Mesenchymal stem cell (in vitro differentiated cells and primary cell): ENCODE measurements around the gene MARS1.

ENCODE experiments used
- DNase-seq: peaks from one replicate; pipeline ENCODE4 v3.0.0-alpha.2; 2013
- H2AFZ ChIP-seq: one replicate; pipeline ENCODE4 v1.6.1; 2013; ENCODE audit warnings: low read depth, mild to moderate bottlenecking, control low read depth, inconsistent platforms, low read length, moderate library complexity
- H2AK5ac ChIP-seq: 2 replicates; pipeline ENCODE4 v1.6.1; 2013; ENCODE audit warnings: low read length, moderate library complexity, mild to moderate bottlenecking, inconsistent platforms; ENCODE audit not compliant: severe bottlenecking
- H2BK120ac ChIP-seq: one replicate; pipeline ENCODE4 v1.6.1; 2013; ENCODE audit warnings: low read depth, mild to moderate bottlenecking, inconsistent platforms, low read length, moderate library complexity
- H2BK12ac ChIP-seq, 2 experiments: one replicate each; pipeline ENCODE4 v1.6.1; 2013; ENCODE audit warnings: inconsistent platforms in 2 of 2, low read length in 2 of 2, mild to moderate bottlenecking in 2 of 2, moderate library complexity in 2 of 2, control low read depth in 1 of 2
- H2BK15ac ChIP-seq: one replicate; pipeline ENCODE4 v1.6.1; 2013; ENCODE audit warnings: mild to moderate bottlenecking, low read depth, inconsistent platforms; ENCODE audit not compliant: poor library complexity, severe bottlenecking
- H2BK5ac ChIP-seq: 2 replicates; pipeline ENCODE4 v1.6.1; 2013; ENCODE audit warnings: low read depth, mild to moderate bottlenecking, low read length, control low read depth, inconsistent platforms; ENCODE audit not compliant: poor library complexity, severe bottlenecking
- H3K14ac ChIP-seq, 2 experiments: one replicate each; pipeline ENCODE4 v1.6.1; 2013; ENCODE audit warnings: inconsistent platforms in 2 of 2, low read length in 2 of 2, control low read depth in 1 of 2, mild to moderate bottlenecking in 1 of 2, moderate library complexity in 1 of 2
- H3K18ac ChIP-seq, 2 experiments: one replicate each; pipeline ENCODE4 v1.6.1; 2013; ENCODE audit warnings: inconsistent platforms in 2 of 2, low read length in 2 of 2, control low read depth in 1 of 2, low read depth in 1 of 2, mild to moderate bottlenecking in 1 of 2
- H3K23ac ChIP-seq, 2 experiments: one replicate each; pipeline ENCODE4 v1.6.1; 2013; ENCODE audit warnings: inconsistent platforms in 2 of 2, low read length in 2 of 2, mild to moderate bottlenecking in 2 of 2, moderate library complexity in 2 of 2, control low read depth in 1 of 2
- H3K27ac ChIP-seq: 2 replicates; pipeline ENCODE4 v1.5.1; 2013; ENCODE audit warnings: mild to moderate bottlenecking, moderate library complexity, low read length, control low read depth, inconsistent platforms; ENCODE audit not compliant: poor library complexity, severe bottlenecking
- H3K27me3 ChIP-seq, 2 experiments: 2 replicates each; pipeline versions ENCODE4 v1.6.1 to v1.7.0; 2013; ENCODE audit warnings: low read length in 2 of 2, mild to moderate bottlenecking in 2 of 2, moderate library complexity in 2 of 2, control low read depth in 1 of 2, inconsistent platforms in 1 of 2; ENCODE audit not compliant: control insufficient read depth in 1 of 2, insufficient read depth in 1 of 2
- H3K36me3 ChIP-seq, 2 experiments: 2 replicates each; pipeline versions ENCODE4 v1.6.1 to v1.7.0; 2013; ENCODE audit warnings: low read length in 2 of 2, control low read depth in 1 of 2, inconsistent platforms in 1 of 2, low read depth in 1 of 2, mild to moderate bottlenecking in 1 of 2; ENCODE audit not compliant: insufficient read depth in 2 of 2, control insufficient read depth in 1 of 2
- H3K4ac ChIP-seq, 2 experiments: one replicate each; pipeline ENCODE4 v1.6.1; 2013; ENCODE audit warnings: inconsistent platforms in 2 of 2, low read length in 2 of 2, mild to moderate bottlenecking in 2 of 2, moderate library complexity in 2 of 2, control low read depth in 1 of 2, low read depth in 1 of 2
- H3K4me1 ChIP-seq: 2 replicates; pipeline ENCODE4 v1.6.1; 2013; ENCODE audit warnings: low read depth, low read length, control low read depth; ENCODE audit not compliant: control insufficient read depth, insufficient read depth
- H3K4me2 ChIP-seq: 2 replicates; pipeline ENCODE4 v1.6.1; 2013; ENCODE audit warnings: low read length, mild to moderate bottlenecking, inconsistent platforms; ENCODE audit not compliant: poor library complexity, severe bottlenecking
- H3K4me3 ChIP-seq, 2 experiments: 2 replicates each; pipeline versions ENCODE4 v1.5.1 to v1.7.0; 2013; ENCODE audit warnings: low read length in 2 of 2, mild to moderate bottlenecking in 2 of 2, control low read depth in 1 of 2, low read depth in 1 of 2; ENCODE audit not compliant: insufficient read depth in 1 of 2
- H3K79me1 ChIP-seq: replicated peaks from 2 replicates; pipeline ENCODE4 v1.6.1; 2013; ENCODE audit warnings: mild to moderate bottlenecking, control low read depth, low read length, inconsistent platforms; ENCODE audit not compliant: poor library complexity, severe bottlenecking
- H3K9ac ChIP-seq: 2 replicates; pipeline ENCODE4 v1.7.0; 2013; ENCODE audit warnings: mild to moderate bottlenecking, low read length, moderate library complexity
- H3K9me3 ChIP-seq: 2 replicates; pipeline ENCODE4 v1.7.0; 2013; ENCODE audit warnings: mild to moderate bottlenecking, low read length; ENCODE audit not compliant: control insufficient read depth
- H4K8ac ChIP-seq: one replicate; pipeline ENCODE4 v1.6.1; 2013; ENCODE audit warnings: inconsistent platforms, mild to moderate bottlenecking, low read length, moderate library complexity
- H4K91ac ChIP-seq: one replicate; pipeline ENCODE4 v1.6.1; 2013; ENCODE audit warnings: mild to moderate bottlenecking, low read length, inconsistent platforms
- WGBS: methylation state at CpG from one replicate; pipeline ENCODE4 v1.1.7; 2013; ENCODE audit warnings: mixed read lengths; 5-methylcytosine and 5-hydroxymethylcytosine counted together

Gene MARS1

DNA sequence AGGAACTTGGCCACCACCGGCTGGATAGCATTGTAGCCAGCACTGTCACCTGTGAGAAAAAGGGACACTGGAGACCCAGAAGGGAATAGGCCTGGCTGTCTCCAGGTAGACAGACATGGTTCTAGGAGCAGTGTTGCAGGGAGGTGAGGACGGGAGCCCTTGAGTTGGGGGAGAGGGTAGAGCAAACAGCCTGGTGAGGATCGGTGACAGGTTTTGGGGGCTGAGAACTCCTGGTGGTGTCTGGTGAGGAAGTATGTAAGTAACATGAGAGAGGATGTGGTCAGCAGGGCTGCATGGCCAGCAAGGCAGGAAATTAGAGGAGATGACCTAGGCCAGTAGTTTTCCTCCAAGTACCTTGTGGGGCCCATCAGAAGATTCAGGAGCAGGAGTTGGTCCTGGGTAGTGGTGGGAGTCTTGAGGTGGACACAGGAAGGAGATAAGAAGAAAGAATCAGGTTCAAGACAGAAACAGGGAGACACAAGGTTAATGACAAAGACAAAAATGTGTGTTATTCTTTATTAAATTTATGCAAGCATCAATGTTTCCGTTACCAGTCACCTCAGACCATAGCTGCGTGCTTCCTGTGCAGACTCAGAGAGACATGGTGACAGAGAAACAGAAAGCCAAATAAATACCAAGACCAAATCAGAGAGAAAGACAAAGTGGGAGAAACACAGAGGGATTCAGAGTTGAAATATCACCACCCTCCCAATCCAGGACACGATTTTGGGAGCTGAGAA, 8.3 kb upstream of the MARS1 start, which contains the start of gene ARHGAP9:
ARHGAP9 (minus strand) TSS at position 491 of the 740 bp plus-strand sequence; CDS start at position 31, 460 bp downstream.
- Histone ChIP-seq H3K79me1 (no peaks in the 10 kb centered on the region), H2AK5ac (no peak within 1 kb of the TSS), H3K4ac (no peak within 1 kb of the TSS), H3K4me1 (peaks cover 17% of the 10 kb centered on the region), H4K91ac (no peak within 1 kb of the TSS), H4K8ac (no peak within 1 kb of the TSS), H3K9ac (no peak within 1 kb of the TSS), H2BK5ac (no peak within 1 kb of the TSS), H3K18ac (no peak within 1 kb of the TSS), H3K27ac (no peak within 1 kb of the TSS), H2AFZ (no peak within 1 kb of the TSS), H3K9me3 (no peaks in the 10 kb centered on the region), H3K27me3 (peaks cover 34 to 72% of the 10 kb centered on the region in 2 experiments), H2BK12ac (no peak within 1 kb of the TSS), H3K4me2 (no peak within 1 kb of the TSS), H3K14ac (no peak within 1 kb of the TSS), H3K23ac (no peak within 1 kb of the TSS), H2BK120ac (no peak within 1 kb of the TSS), H2BK15ac (no peak within 1 kb of the TSS), H3K4me3 (no peak within 1 kb of the TSS), H3K36me3 (no peaks in the 10 kb centered on the region)
- no peak for DNase-seq
- WGBS: 91% methylated on average over 6 of the region's 6 CpGs

GRCh38 chr12:57481671-57482070, 6.2 kb upstream of the MARS1 start:
- H3K9ac ChIP-seq: no peak overlapping the region
- no peaks in the 10 kb centered on the region for H3K79me1 ChIP-seq
- no peak overlapping the region for H3K4me3 ChIP-seq
- no peak overlapping the region for H4K8ac ChIP-seq
- no peaks in the 10 kb centered on the region for H3K9me3 ChIP-seq
- H2BK15ac ChIP-seq: no peak overlapping the region
- no peak overlapping the region for H2BK120ac ChIP-seq
- WGBS: 86% methylated on average over 1 of the region's 1 CpG
- DNase-seq: no peak
- no peak overlapping the region for H3K27ac ChIP-seq
- no peak overlapping the region for H3K23ac ChIP-seq
- no peak overlapping the region for H2AFZ ChIP-seq
- no peak overlapping the region for H3K4ac ChIP-seq
- no peak overlapping the region for H3K4me2 ChIP-seq
- peaks cover 3% of the 10 kb centered on the region for H3K4me1 ChIP-seq
- no peak overlapping the region for H2AK5ac ChIP-seq
- no peak overlapping the region for H2BK12ac ChIP-seq
- H4K91ac ChIP-seq: no peak overlapping the region
- H3K14ac ChIP-seq: no peak overlapping the region
- no peak overlapping the region for H2BK5ac ChIP-seq
- peaks cover 13 to 50% of the 10 kb centered on the region in 2 experiments for H3K27me3 ChIP-seq
- H3K36me3 ChIP-seq: no peaks in the 10 kb centered on the region
- no peak overlapping the region for H3K18ac ChIP-seq

- Histone ChIP-seq H2AK5ac (no peak overlapping the region), H4K91ac (no peak overlapping the region), H2BK15ac (no peak overlapping the region), H3K4me1 (peaks cover 4% of the 10 kb centered on the region), H3K4me3 (no peak overlapping the region), H4K8ac (no peak overlapping the region), H3K9ac (no peak overlapping the region), H3K27me3 (peaks cover 0 to 32% of the 10 kb centered on the region in 2 experiments), H3K36me3 (no peaks in the 10 kb centered on the region), H3K14ac (no peak overlapping the region), H3K9me3 (no peaks in the 10 kb centered on the region), H2BK120ac (no peak overlapping the region), H3K79me1 (no peaks in the 10 kb centered on the region), H3K23ac (no peak overlapping the region), H3K18ac (no peak overlapping the region), H3K4me2 (no peak overlapping the region), H2AFZ (no peak overlapping the region), H3K27ac (peak overlapping the region; percentile 65), H3K4ac (no peak overlapping the region), H2BK5ac (no peak overlapping the region), H2BK12ac (no peak overlapping the region)
- peak; percentile 42 for DNase-seq
- WGBS: 66% methylated on average over 5 of the region's 5 CpGs
Observed at GRCh38 chr12:57483466-57483865, 4.4 kb upstream of the MARS1 start.

GRCh38 chr12:57485695-57486094, 2.2 kb upstream of the MARS1 start:
- H2BK15ac ChIP-seq: no peak overlapping the region
- peak overlapping the region; percentile 29 for H2AK5ac ChIP-seq
- no peak overlapping the region for H2BK12ac ChIP-seq
- no peak overlapping the region for H2BK5ac ChIP-seq
- H3K4me3 ChIP-seq: no peak overlapping the region
- peaks cover 9 to 17% of the 10 kb centered on the region in 2 experiments for H3K36me3 ChIP-seq
- peak overlapping the region; percentile 30 for H2AFZ ChIP-seq
- peaks cover 12% of the 10 kb centered on the region for H3K4me1 ChIP-seq
- H3K27me3 ChIP-seq: peaks cover 0 to 12% of the 10 kb centered on the region in 2 experiments
- DNase-seq: no peak
- no peak overlapping the region for H4K91ac ChIP-seq
- no peak overlapping the region for H3K9ac ChIP-seq
- no peaks in the 10 kb centered on the region for H3K9me3 ChIP-seq
- H2BK120ac ChIP-seq: no peak overlapping the region
- H3K4me2 ChIP-seq: no peak overlapping the region
- no peak overlapping the region for H4K8ac ChIP-seq
- H3K79me1 ChIP-seq: peaks cover 8% of the 10 kb centered on the region
- H3K14ac ChIP-seq: no peak overlapping the region
- no peak overlapping the region for H3K4ac ChIP-seq
- H3K18ac ChIP-seq: no peak overlapping the region
- H3K23ac ChIP-seq: no peak overlapping the region
- no peak overlapping the region for H3K27ac ChIP-seq
